Trophoblast cell (in vitro differentiated cells and primary cell): ENCODE data around the gene FAM222A.

Source experiments
- DNase-seq, 2 donors: peaks; one replicate each; pipeline ENCODE4 v3.0.0-alpha.2; 2016
- H2AFZ ChIP-seq: 2 replicates; pipeline ENCODE4 v1.6.1; 2013; ENCODE audit warnings: low read length, moderate library complexity, mild to moderate bottlenecking; ENCODE audit not compliant: insufficient read depth, poor library complexity
- H2AK5ac ChIP-seq: 2 replicates; pipeline ENCODE4 v1.6.1; 2013; ENCODE audit warnings: mild to moderate bottlenecking, low read length
- H2BK120ac ChIP-seq: 2 replicates; pipeline ENCODE4 v1.6.1; 2013; ENCODE audit warnings: low read length, mild to moderate bottlenecking, moderate library complexity; ENCODE audit not compliant: insufficient read depth, poor library complexity
- H2BK12ac ChIP-seq: 2 replicates; pipeline ENCODE4 v1.6.1; 2013; ENCODE audit warnings: mild to moderate bottlenecking, low read length, moderate library complexity
- H2BK5ac ChIP-seq: 2 replicates; pipeline ENCODE4 v1.6.1; 2013; ENCODE audit warnings: low read length, low read depth, moderate library complexity, mild to moderate bottlenecking; ENCODE audit not compliant: poor library complexity
- H3K14ac ChIP-seq: 2 replicates; pipeline ENCODE4 v1.6.1; 2013; ENCODE audit warnings: mild to moderate bottlenecking, low read length
- H3K18ac ChIP-seq: 2 replicates; pipeline ENCODE4 v1.6.1; 2013; ENCODE audit warnings: mild to moderate bottlenecking, low read length
- H3K23ac ChIP-seq: 2 replicates; pipeline ENCODE4 v1.6.1; 2013; ENCODE audit warnings: low read length
- H3K27ac ChIP-seq: 2 replicates; pipeline ENCODE4 v1.5.1; 2013; ENCODE audit warnings: low read depth, mild to moderate bottlenecking, inconsistent platforms, low read length, moderate library complexity
- H3K27me3 ChIP-seq: 2 replicates; pipeline ENCODE4 v1.6.1; 2013; ENCODE audit warnings: inconsistent platforms, mild to moderate bottlenecking, low read length, moderate library complexity; ENCODE audit not compliant: insufficient read depth
- H3K36me3 ChIP-seq, 2 experiments: 1 replicate in 1 of 2; 2 replicates in 1 of 2; pipeline ENCODE4 v1.6.1; 2013; ENCODE audit warnings: low read length in 2 of 2, mild to moderate bottlenecking in 2 of 2, moderate library complexity in 1 of 2; ENCODE audit not compliant: insufficient read depth in 2 of 2, control insufficient read depth in 1 of 2
- H3K4ac ChIP-seq: 2 replicates; pipeline ENCODE4 v1.6.1; 2013; ENCODE audit warnings: low read depth, mild to moderate bottlenecking, low read length, moderate library complexity
- H3K4me1 ChIP-seq, 2 experiments: 1 replicate in 1 of 2; 2 replicates in 1 of 2; pipeline ENCODE4 v1.6.1; 2013; ENCODE audit warnings: low read length in 2 of 2, mild to moderate bottlenecking in 2 of 2, moderate library complexity in 1 of 2; ENCODE audit not compliant: insufficient read depth in 2 of 2, control insufficient read depth in 1 of 2
- H3K4me2 ChIP-seq: 2 replicates; pipeline ENCODE4 v1.6.1; 2013; ENCODE audit warnings: inconsistent platforms, mild to moderate bottlenecking, low read length, moderate library complexity
- H3K4me3 ChIP-seq: 2 replicates; pipeline ENCODE4 v1.5.1; 2013; ENCODE audit warnings: mild to moderate bottlenecking, low read depth, low read length, inconsistent platforms
- H3K79me1 ChIP-seq: one replicate; pipeline ENCODE4 v1.6.1; 2013; ENCODE audit warnings: low read length
- H3K79me2 ChIP-seq: 2 replicates; pipeline ENCODE4 v1.6.1; 2013; ENCODE audit warnings: low read length, mild to moderate bottlenecking; ENCODE audit not compliant: control insufficient read depth, insufficient read depth, poor library complexity
- H3K9ac ChIP-seq: 2 replicates; pipeline ENCODE4 v1.6.1; 2013; ENCODE audit warnings: mild to moderate bottlenecking, low read length
- H3K9me3 ChIP-seq: 2 replicates; pipeline ENCODE4 v1.6.1; 2013; ENCODE audit warnings: low read depth, mild to moderate bottlenecking, control low read depth, inconsistent platforms, low read length; ENCODE audit not compliant: insufficient read depth
- H4K12ac ChIP-seq: 2 replicates; pipeline ENCODE4 v1.6.1; 2013; ENCODE audit warnings: low read depth, mild to moderate bottlenecking, low read length, moderate library complexity
- H4K8ac ChIP-seq: 2 replicates; pipeline ENCODE4 v1.6.1; 2013; ENCODE audit warnings: low read depth, mild to moderate bottlenecking, low read length, moderate library complexity
- H4K91ac ChIP-seq: one replicate; pipeline ENCODE4 v1.6.1; 2013; ENCODE audit warnings: low read depth, mild to moderate bottlenecking, low read length, moderate library complexity
- WGBS: extraction: QIAGEN DNeasy Blood & Tissue Kit; methylation state at CpG from one replicate; pipeline ENCODE4 v1.1.7; 2013; ENCODE audit warnings: missing lambda C conversion rate; ENCODE audit not compliant: insufficient read length, insufficient coverage; ENCODE audit errors: extremely low coverage; 5-methylcytosine and 5-hydroxymethylcytosine counted together

Gene FAM222A

GRCh38 chr12:109708939-109709338 is 4.7 kb upstream of the FAM222A start:
- Histone ChIP-seq H4K91ac (no peak overlapping the region), H4K8ac (no peak overlapping the region), H3K18ac (no peak overlapping the region), H2BK12ac (no peak overlapping the region), H3K14ac (no peak overlapping the region), H3K4ac (no peak overlapping the region), H4K12ac (no peak overlapping the region), H2BK120ac (no peak overlapping the region), H2AFZ (no peak overlapping the region), H3K4me2 (no peak overlapping the region), H3K79me2 (no peaks in the 10 kb centered on the region), H3K36me3 (no peaks in the 10 kb centered on the region), H3K23ac (no peak overlapping the region), H3K9me3 (no peaks in the 10 kb centered on the region), H3K27me3 (no peaks in the 10 kb centered on the region), H2BK5ac (no peak overlapping the region), H2AK5ac (no peak overlapping the region), H3K4me1 (peaks cover 0 to 3% of the 10 kb centered on the region in 2 experiments), H3K9ac (no peak overlapping the region), H3K27ac (no peak overlapping the region), H3K79me1 (no peaks in the 10 kb centered on the region), H3K4me3 (no peak overlapping the region)
- WGBS, result no CpG with 5 or more reads among the region's 5 CpGs
- DNase-seq, result no peak

GRCh38 chr12:109709401-109709991 is 4.1 kb upstream of the FAM222A start:
- DNase-seq, result no peak
- H2AK5ac ChIP-seq, result no peak overlapping the region
- no peak overlapping the region for H2AFZ ChIP-seq
- no peak overlapping the region for H4K8ac ChIP-seq
- H3K4me3 ChIP-seq, result no peak overlapping the region
- H4K12ac ChIP-seq, result no peak overlapping the region
- no peaks in the 10 kb centered on the region for H3K36me3 ChIP-seq
- no peak overlapping the region for H3K14ac ChIP-seq
- H3K79me2 ChIP-seq, result no peaks in the 10 kb centered on the region
- no peak overlapping the region for H3K4me2 ChIP-seq
- no peak overlapping the region for H2BK120ac ChIP-seq
- no peak overlapping the region for H2BK12ac ChIP-seq
- H4K91ac ChIP-seq, result no peak overlapping the region
- H3K23ac ChIP-seq, result no peak overlapping the region
- H3K79me1 ChIP-seq, result peaks cover under 1% of the 10 kb centered on the region
- H2BK5ac ChIP-seq, result no peak overlapping the region
- WGBS, result no CpG with 5 or more reads among the region's 11 CpGs
- peaks cover 1 to 3% of the 10 kb centered on the region in 2 experiments for H3K4me1 ChIP-seq
- no peak overlapping the region for H3K27ac ChIP-seq
- no peaks in the 10 kb centered on the region for H3K9me3 ChIP-seq
- no peak overlapping the region for H3K9ac ChIP-seq
- H3K18ac ChIP-seq, result no peak overlapping the region
- H3K27me3 ChIP-seq, result no peaks in the 10 kb centered on the region
- no peak overlapping the region for H3K4ac ChIP-seq

- Histone ChIP-seq H3K14ac (no peak overlapping the region), H3K4ac (no peak overlapping the region), H2BK120ac (no peak overlapping the region), H3K4me3 (no peak overlapping the region), H3K4me2 (no peak overlapping the region), H3K79me1 (peaks cover 3% of the 10 kb centered on the region), H3K9me3 (peaks cover 1% of the 10 kb centered on the region), H3K79me2 (no peaks in the 10 kb centered on the region), H3K27ac (no peak overlapping the region), H3K9ac (no peak overlapping the region), H3K36me3 (no peaks in the 10 kb centered on the region), H3K18ac (no peak overlapping the region), H2AFZ (no peak overlapping the region), H2AK5ac (no peak overlapping the region), H4K91ac (no peak overlapping the region), H3K23ac (no peak overlapping the region), H4K8ac (no peak overlapping the region), H2BK12ac (no peak overlapping the region), H3K27me3 (peaks cover 5% of the 10 kb centered on the region), H4K12ac (no peak overlapping the region), H2BK5ac (no peak overlapping the region), H3K4me1 (peaks cover 4 to 6% of the 10 kb centered on the region in 2 experiments)
- WGBS, result no CpG with 5 or more reads among the region's 5 CpGs
- no peak for DNase-seq
Observed at GRCh38 chr12:109710205-109710746, 3.3 kb upstream of the FAM222A start.

GRCh38 chr12:109710747-109711595 is 2.7 kb upstream of the FAM222A start:
- H4K12ac ChIP-seq, result no peak overlapping the region
- peak; percentile 74 to 78 for DNase-seq
- no peak overlapping the region for H3K4me3 ChIP-seq
- no peaks in the 10 kb centered on the region for H3K36me3 ChIP-seq
- H2BK120ac ChIP-seq, result no peak overlapping the region
- no peak overlapping the region for H4K91ac ChIP-seq
- H2AFZ ChIP-seq, result no peak overlapping the region
- no peaks in the 10 kb centered on the region for H3K79me2 ChIP-seq
- H3K27ac ChIP-seq, result no peak overlapping the region
- peak overlapping the region; percentile 4 for H3K9ac ChIP-seq
- no peak overlapping the region for H2BK5ac ChIP-seq
- no peak overlapping the region for H3K4me2 ChIP-seq
- H3K4ac ChIP-seq, result no peak overlapping the region
- H3K18ac ChIP-seq, result no peak overlapping the region
- no peak overlapping the region for H4K8ac ChIP-seq
- H2AK5ac ChIP-seq, result no peak overlapping the region
- peaks cover 4 to 6% of the 10 kb centered on the region in 2 experiments for H3K4me1 ChIP-seq
- peaks cover 3% of the 10 kb centered on the region for H3K79me1 ChIP-seq
- H3K23ac ChIP-seq, result no peak overlapping the region
- peaks cover 3% of the 10 kb centered on the region for H3K9me3 ChIP-seq
- peaks cover 5% of the 10 kb centered on the region for H3K27me3 ChIP-seq
- no peak overlapping the region for H3K14ac ChIP-seq
- H2BK12ac ChIP-seq, result no peak overlapping the region
- WGBS, result no CpG with 5 or more reads among the region's 11 CpGs
